HCT116 (cell line): ENCODE data around the gene FOXP1. TPM values are rescaled to one million over a fixed set of nuclear protein-coding genes. Genes with fewer than 3 reads are reported as not detected.

Experiments used
- ATAC-seq: fragments of 200-7000 bp; cut with Tn5 transposase; 2 replicates; pipeline ENCODE4 v1.9.1; 2020; ENCODE audit warnings: mild to moderate bottlenecking, moderate library complexity
- BruUV-seq: library from RNA; stranded (reverse); fragments of 400-500 nt; replicated peaks from 2 replicates; lab custom pipeline; 2021; lab: Mats Ljungman, UMichigan
- CTCF ChIA-PET: fragments of 300-600 bp; sonication (Branson Sonifier 250); formaldehyde crosslinking; loops from one replicate; lab custom pipeline; 2021; ENCODE audit warnings: antibody characterized with exemption; lab: Charles Lee
- POLR2A ChIA-PET: fragments of 300-600, 350-600 bp; sonication (Branson Sonifier 250); formaldehyde crosslinking; loops from one replicate; lab custom pipeline; 2021; ENCODE audit warnings: antibody characterized with exemption; lab: Charles Lee
- RAD21 ChIA-PET, 2 experiments: fragments of 300-600 bp; sonication (Branson Sonifier 250); formaldehyde crosslinking; loops; one replicate each; lab custom pipeline; 2023; ENCODE audit warnings: low total read pairs in 2 of 2; ENCODE audit not compliant: uncharacterized antibody in 2 of 2, unreplicated experiment in 2 of 2, low non-redundant PET in 1 of 2; lab: Charles Lee
- DNase-seq: peaks from one replicate; pipeline ENCODE4 v3.0.0-alpha.2; 2010; ENCODE audit warnings: low read depth, low spot score
- H2AFZ ChIP-seq: fragments of 200-600 bp; shearing (Covaris generic), sonication (generic); 2 replicates; pipeline ENCODE4 v1.6.1; 2017; ENCODE audit warnings: low read depth, mixed run types, mixed read lengths, antibody characterized with exemption, low read length; ENCODE audit not compliant: poor library complexity, severe bottlenecking
- H3K27ac ChIP-seq: 2 replicates; pipeline ENCODE4 v1.5.1; 2012; ENCODE audit warnings: low read depth, low read length
- H3K27me3 ChIP-seq: fragments of 200-600 bp; sonication (generic); 2 replicates; pipeline ENCODE4 v1.6.1; 2016; ENCODE audit warnings: mixed run types, low read length, mixed read lengths; ENCODE audit not compliant: insufficient read depth
- H3K36me3 ChIP-seq, 2 experiments: fragments of 200-500 bp in 1 of 2; fragments of 200-600 bp in 1 of 2; sonication (Bioruptor generic) in 1 of 2; sonication (generic) in 1 of 2; 2 replicates each; pipeline versions ENCODE4 v1.5.1 to v1.6.1; 2014 to 2016; ENCODE audit warnings: low read length in 2 of 2, inconsistent platforms in 1 of 2, mixed read lengths in 1 of 2, mixed run types in 1 of 2; ENCODE audit not compliant: insufficient read depth in 2 of 2, control insufficient read depth in 1 of 2
- H3K4me1 ChIP-seq, 2 experiments: fragments of 200-600 bp in 1 of 2; sonication (generic) in 1 of 2; 2 replicates each; pipeline versions ENCODE4 v1.5.1 to v1.6.1; 2012 to 2017; ENCODE audit warnings: low read length in 2 of 2, inconsistent platforms in 1 of 2, mild to moderate bottlenecking in 1 of 2, mixed read lengths in 1 of 2, mixed run types in 1 of 2, moderate library complexity in 1 of 2; ENCODE audit not compliant: insufficient read depth in 2 of 2, control insufficient read depth in 1 of 2
- H3K4me2 ChIP-seq: fragments of 200-600 bp; sonication (generic); 2 replicates; pipeline ENCODE4 v1.6.1; 2017; ENCODE audit warnings: mixed run types, low read length, mixed read lengths
- H3K4me3 ChIP-seq, 2 experiments: fragments of 200-600 bp in 1 of 2; sonication (generic) in 1 of 2; replicated peaks in 1 of 2; 2 replicates each; pipeline ENCODE4 v1.5.1; 2011 to 2016; ENCODE audit warnings: low read length in 2 of 2, control low read depth in 1 of 2, low read depth in 1 of 2, mild to moderate bottlenecking in 1 of 2, mixed read lengths in 1 of 2, mixed run types in 1 of 2
- H3K79me2 ChIP-seq: fragments of 200-600 bp; sonication (generic); 2 replicates; pipeline ENCODE4 v1.6.1; 2017; ENCODE audit warnings: mild to moderate bottlenecking, mixed run types, low read length, moderate library complexity, mixed read lengths; ENCODE audit not compliant: insufficient read depth
- H3K9ac ChIP-seq: fragments of 200-600 bp; sonication (generic); 2 replicates; pipeline ENCODE4 v1.6.1; 2016; ENCODE audit warnings: low read length, mixed read lengths
- H3K9me2 ChIP-seq: fragments of 200-600 bp; sonication (generic), shearing (Covaris generic); 2 replicates; pipeline ENCODE4 v1.6.1; 2017; ENCODE audit warnings: mixed run types, mild to moderate bottlenecking, moderate library complexity; ENCODE audit not compliant: insufficient read depth
- H3K9me3 ChIP-seq, 2 experiments: fragments of 200-500 bp in 1 of 2; fragments of 200-600 bp in 1 of 2; sonication (Bioruptor generic) in 1 of 2; sonication (generic) in 1 of 2; 2 replicates each; pipeline ENCODE4 v1.6.1; 2014 to 2017; ENCODE audit warnings: low read length in 2 of 2, mixed read lengths in 2 of 2, inconsistent platforms in 1 of 2, low read depth in 1 of 2, mild to moderate bottlenecking in 1 of 2, mixed run types in 1 of 2, moderate library complexity in 1 of 2; ENCODE audit not compliant: control insufficient read depth in 1 of 2, insufficient read depth in 1 of 2
- H4K20me1 ChIP-seq: fragments of 200-600 bp; sonication (generic), shearing (Covaris generic); 2 replicates; pipeline ENCODE4 v1.6.1; 2017; ENCODE audit warnings: mixed run types, mild to moderate bottlenecking, moderate library complexity; ENCODE audit not compliant: insufficient read depth
- ATF3 ChIP-seq: IDR thresholded peaks from 2 replicates; pipeline ENCODE4 v1.6.1; 2012
- CBX3 ChIP-seq: IDR thresholded peaks from 2 replicates; pipeline ENCODE4 v1.6.1; 2012; ENCODE audit warnings: low read depth
- CTCF ChIP-seq, 3 experiments: fragments of 200-600 bp in 1 of 3; sonication (generic) in 1 of 3; IDR thresholded peaks in 2 of 3; conservative IDR thresholded peaks in 1 of 3; 2 replicates each; pipeline ENCODE4 v1.5.1; 2012 to 2017; ENCODE audit warnings: low read depth in 2 of 3, low read length in 2 of 3, antibody characterized with exemption in 1 of 3, borderline replicate concordance in 1 of 3, control low read depth in 1 of 3, mild to moderate bottlenecking in 1 of 3, mixed read lengths in 1 of 3, mixed run types in 1 of 3, moderate library complexity in 1 of 3; ENCODE audit not compliant: insufficient read depth in 1 of 3
- EGR1 ChIP-seq: IDR thresholded peaks from 2 replicates; pipeline ENCODE4 v1.6.1; 2012; ENCODE audit warnings: low read depth
- ELF1 ChIP-seq: IDR thresholded peaks from 2 replicates; pipeline ENCODE4 v1.6.1; 2012; ENCODE audit warnings: low read depth, borderline replicate concordance
- FOSL1 ChIP-seq: IDR thresholded peaks from 2 replicates; pipeline ENCODE4 v1.6.1; 2012; ENCODE audit warnings: low read depth
- JUND ChIP-seq: IDR thresholded peaks from 2 replicates; pipeline ENCODE4 v1.6.1; 2012
- POLR2A ChIP-seq: IDR thresholded peaks from 2 replicates; pipeline ENCODE4 v1.7.0; 2011; ENCODE audit warnings: borderline replicate concordance; ENCODE audit not compliant: insufficient read depth, insufficient read length; ENCODE audit errors: extremely low read depth
- POLR2AphosphoS5 ChIP-seq: IDR thresholded peaks from 2 replicates; pipeline ENCODE4 v1.6.1; 2011; ENCODE audit warnings: mild to moderate bottlenecking, low read depth, low read length, moderate library complexity
- RAD21 ChIP-seq: IDR thresholded peaks from 2 replicates; pipeline ENCODE4 v1.6.1; 2012; ENCODE audit warnings: low read depth, mild to moderate bottlenecking
- SP1 ChIP-seq: IDR thresholded peaks from 2 replicates; pipeline ENCODE4 v1.6.1; 2012; ENCODE audit warnings: low read depth
- SRF ChIP-seq: IDR thresholded peaks from 2 replicates; pipeline ENCODE4 v1.6.1; 2012; ENCODE audit warnings: low read depth
- TCF7L2 ChIP-seq: IDR thresholded peaks from 2 replicates; pipeline ENCODE4 v1.7.0; 2011; ENCODE audit warnings: borderline replicate concordance, inconsistent platforms; ENCODE audit not compliant: insufficient read depth, insufficient read length; ENCODE audit errors: extremely low read depth
- YY1 ChIP-seq: IDR thresholded peaks from 2 replicates; pipeline ENCODE4 v1.6.1; 2011; ENCODE audit warnings: low read length, low read depth, moderate library complexity, mild to moderate bottlenecking; ENCODE audit not compliant: insufficient replicate concordance; ENCODE audit errors: extremely low read depth
- ZBTB33 ChIP-seq: IDR thresholded peaks from 2 replicates; pipeline ENCODE4 v1.6.1; 2011; ENCODE audit warnings: mild to moderate bottlenecking, low read length, moderate library complexity; ENCODE audit not compliant: insufficient replicate concordance; ENCODE audit errors: extremely low read depth
- ZFX ChIP-seq: fragments of 450-650 bp; IDR thresholded peaks from 2 replicates; pipeline ENCODE4 v1.6.1; 2017
- ZNF274 ChIP-seq: fragments of 200-500 bp; sonication (Bioruptor generic); IDR thresholded peaks from 2 replicates; pipeline ENCODE4 v1.6.1; 2014; ENCODE audit warnings: mild to moderate bottlenecking, low read depth, low read length, inconsistent platforms
- intact Hi-C: fragments of 100-400 bp; cut with micrococcal nuclease; formaldehyde crosslinking; loops from 2 replicates; pipeline ENCODE4 v1.10.0; 2022
- total RNA-seq: library from RNA; stranded (reverse); gene quantifications from one replicate; pipeline ENCODE4 v1.2.1, GENCODE V29; 2021; ENCODE audit not compliant: unreplicated experiment

FOXP1 gene
- total RNA-seq, 1 experiment from 2014 or later, result 11.4 TPM

GRCh38 chr3:71125738-71126137 is 457.8 kb downstream of the FOXP1 start:
- Histone ChIP-seq H3K4me3 (no peak overlapping the region), H3K4me2 (no peak overlapping the region), H3K9me2 (no peaks in the 10 kb centered on the region), H3K4me1 (no peaks in the 10 kb centered on the region), H3K36me3 (no peaks in the 10 kb centered on the region), H3K27me3 (no peaks in the 10 kb centered on the region; the same call in 1 of the 2 replicates), H3K27ac (no peak overlapping the region), H3K9me3 (no peaks in the 10 kb centered on the region), H4K20me1 (no peaks in the 10 kb centered on the region), H3K9ac (no peak overlapping the region), H3K79me2 (no peaks in the 10 kb centered on the region), H2AFZ (no peak overlapping the region)
- intact Hi-C loops, result no loop called here
- RAD21 ChIA-PET, result no interaction called here
- POLR2A ChIA-PET, result no interaction called here
- CTCF ChIA-PET, result no interaction called here
- ATAC-seq, result no peak
- no peak for TF ChIP-seq RAD21
- no peak for TF ChIP-seq ZNF274
- no peak for TF ChIP-seq YY1
- TF ChIP-seq TCF7L2, result no peak
- TF ChIP-seq FOSL1, result no peak
- no TSS peak for BruUV-seq
- DNase-seq, result no peak

- H3K4me2 ChIP-seq, result no peak overlapping the region
- no peaks in the 10 kb centered on the region; the same call in 1 of the 2 replicates for H3K27me3 ChIP-seq
- H3K79me2 ChIP-seq, result no peaks in the 10 kb centered on the region
- ChIA-PET POLR2A (no interaction called here), RAD21 (no interaction called here), CTCF (no interaction called here)
- H4K20me1 ChIP-seq, result no peaks in the 10 kb centered on the region
- H3K4me3 ChIP-seq, result no peak overlapping the region
- ATAC-seq (no peak), DNase-seq (no peak)
- intact Hi-C loops, result no loop called here
- H2AFZ ChIP-seq, result no peak overlapping the region
- H3K9me3 ChIP-seq, result no peaks in the 10 kb centered on the region
- no peaks in the 10 kb centered on the region for H3K36me3 ChIP-seq
- no peaks in the 10 kb centered on the region for H3K9me2 ChIP-seq
- no peak overlapping the region for H3K9ac ChIP-seq
- no TSS peak for BruUV-seq
- H3K4me1 ChIP-seq, result no peaks in the 10 kb centered on the region
- no peak overlapping the region for H3K27ac ChIP-seq
- TF ChIP-seq POLR2A, result no peak
- no peak for TF ChIP-seq JUND
- TF ChIP-seq ZFX, result no peak
- no peak for TF ChIP-seq POLR2AphosphoS5
- TF ChIP-seq ELF1, result no peak
- no peak for TF ChIP-seq ZBTB33
- no peak for TF ChIP-seq CTCF (IDR thresholded peaks at IDR 0.05 in 2 of 3, conservative IDR thresholded peaks at IDR 0.05 in 1 of 3; ENCODE audit: borderline replicate concordance in 1 of 3, insufficient read depth in 1 of 3, low read depth in 2 of 3, low read length in 2 of 3)
- TF ChIP-seq CBX3, result no peak
- no peak for TF ChIP-seq EGR1
- no peak for TF ChIP-seq RAD21
- no peak for TF ChIP-seq SP1
- no peak for TF ChIP-seq ATF3
- no peak for TF ChIP-seq YY1
- no peak for TF ChIP-seq ZNF274
- no peak for TF ChIP-seq SRF
- TF ChIP-seq TCF7L2, result no peak
These were observed 459.5 kb downstream of the FOXP1 start for GRCh38 chr3:71124048-71124447.
